ENCODE measurements around the gene CDK5R2. TPM values are rescaled to one million over a fixed set of nuclear protein-coding genes. Genes with fewer than 3 reads are reported as not detected.

CDK5R2 gene
- polyA plus RNA-seq, 1 donor (not counting 4 experiments of a cell fraction or from before 2014, with no cell fraction given), result not detected

DNA sequence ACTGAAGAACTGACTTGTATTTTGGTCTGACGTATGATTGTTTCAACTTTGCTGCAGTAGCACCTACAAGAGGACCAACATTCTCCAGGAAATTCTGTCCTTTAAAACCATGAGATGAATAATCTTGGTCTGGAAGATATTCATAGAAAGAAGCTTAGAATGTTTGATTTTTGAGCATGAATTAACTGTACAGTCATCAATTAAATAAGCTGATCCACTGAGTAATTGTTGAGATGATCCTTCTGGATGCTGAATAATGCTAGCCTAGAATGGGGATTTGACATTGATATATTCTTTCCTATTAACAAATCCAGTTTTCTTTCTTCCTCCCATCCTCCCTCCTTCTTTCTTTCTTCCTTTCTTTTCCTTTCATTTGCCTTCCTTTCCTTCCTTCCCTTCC, 39.0 kb upstream of the CDK5R2 start:
- dilution Hi-C loops (cut with MboI; ENCODE audit: extremely low pct_ligation_motif_present, low sequenced_read_pairs), result loop anchor here (5.0 kb wide), 1 partner anchor 37 kb away; the partner anchor contains the start of gene CDK5R2
- FAIRE-seq (no peak), DNase-seq (ENCODE audit: low read depth, low spot score) (no peak)
- no peak overlapping the region for H3K9ac ChIP-seq (ENCODE audit: control insufficient read depth, extremely low read depth, insufficient read depth, low read length)
- H3K4me3 ChIP-seq (ENCODE audit: control insufficient read depth in 2 of 3, extremely low read depth in 1 of 3, insufficient read depth in 2 of 3, low read depth in 1 of 3, low read length in 3 of 3), result no peak overlapping the region
- no peak overlapping the region for H2AFZ ChIP-seq (ENCODE audit: control insufficient read depth, low read length)
- no peak overlapping the region for H3K4me2 ChIP-seq (ENCODE audit: control insufficient read depth, extremely low read depth, insufficient read depth, low read depth, low read length)
- no peaks in the 10 kb centered on the region for H4K20me1 ChIP-seq (ENCODE audit: control insufficient read depth, extremely low read depth, insufficient read depth, low read length)
- no peak overlapping the region for H3K27ac ChIP-seq (ENCODE audit: control insufficient read depth, insufficient read depth, low read length)
- no peaks in the 10 kb centered on the region for H3K27me3 ChIP-seq (ENCODE audit: control insufficient read depth, extremely low read depth, insufficient read depth, low read length)
- no peaks in the 10 kb centered on the region for H3K36me3 ChIP-seq (ENCODE audit: control insufficient read depth in 2 of 2, extremely low read depth in 1 of 2, insufficient read depth in 2 of 2, low read length in 2 of 2)
- H3K79me2 ChIP-seq (ENCODE audit: control insufficient read depth, insufficient read depth, low read length), result no peaks in the 10 kb centered on the region
- H3K4me1 ChIP-seq (ENCODE audit: control insufficient read depth, extremely low read depth, insufficient read depth, low read length), result no peaks in the 10 kb centered on the region
- H3K9me1 ChIP-seq (ENCODE audit: control insufficient read depth, extremely low read depth, insufficient read depth, low read length), result no peaks in the 10 kb centered on the region
- H3K9me3 ChIP-seq (ENCODE audit: control insufficient read depth, low read depth, low read length), result no peaks in the 10 kb centered on the region
- TF ChIP-seq EZH2 (IDR thresholded peaks at IDR 0.05; ENCODE audit: low read length), result no peak
- TF ChIP-seq, protein P1, sequence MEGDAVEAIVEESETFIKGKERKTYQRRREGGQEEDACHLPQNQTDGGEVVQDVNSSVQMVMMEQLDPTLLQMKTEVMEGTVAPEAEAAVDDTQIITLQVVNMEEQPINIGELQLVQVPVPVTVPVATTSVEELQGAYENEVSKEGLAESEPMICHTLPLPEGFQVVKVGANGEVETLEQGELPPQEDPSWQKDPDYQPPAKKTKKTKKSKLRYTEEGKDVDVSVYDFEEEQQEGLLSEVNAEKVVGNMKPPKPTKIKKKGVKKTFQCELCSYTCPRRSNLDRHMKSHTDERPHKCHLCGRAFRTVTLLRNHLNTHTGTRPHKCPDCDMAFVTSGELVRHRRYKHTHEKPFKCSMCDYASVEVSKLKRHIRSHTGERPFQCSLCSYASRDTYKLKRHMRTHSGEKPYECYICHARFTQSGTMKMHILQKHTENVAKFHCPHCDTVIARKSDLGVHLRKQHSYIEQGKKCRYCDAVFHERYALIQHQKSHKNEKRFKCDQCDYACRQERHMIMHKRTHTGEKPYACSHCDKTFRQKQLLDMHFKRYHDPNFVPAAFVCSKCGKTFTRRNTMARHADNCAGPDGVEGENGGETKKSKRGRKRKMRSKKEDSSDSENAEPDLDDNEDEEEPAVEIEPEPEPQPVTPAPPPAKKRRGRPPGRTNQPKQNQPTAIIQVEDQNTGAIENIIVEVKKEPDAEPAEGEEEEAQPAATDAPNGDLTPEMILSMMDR (optimal IDR thresholded peaks at IDR 0.05 in 1 of 3, IDR thresholded peaks at IDR 0.05 in 1 of 3, conservative IDR thresholded peaks at IDR 0.05 in 1 of 3; ENCODE audit: extremely low read depth in 1 of 3, insufficient read depth in 2 of 3, low read length in 3 of 3), result no peak

DNA sequence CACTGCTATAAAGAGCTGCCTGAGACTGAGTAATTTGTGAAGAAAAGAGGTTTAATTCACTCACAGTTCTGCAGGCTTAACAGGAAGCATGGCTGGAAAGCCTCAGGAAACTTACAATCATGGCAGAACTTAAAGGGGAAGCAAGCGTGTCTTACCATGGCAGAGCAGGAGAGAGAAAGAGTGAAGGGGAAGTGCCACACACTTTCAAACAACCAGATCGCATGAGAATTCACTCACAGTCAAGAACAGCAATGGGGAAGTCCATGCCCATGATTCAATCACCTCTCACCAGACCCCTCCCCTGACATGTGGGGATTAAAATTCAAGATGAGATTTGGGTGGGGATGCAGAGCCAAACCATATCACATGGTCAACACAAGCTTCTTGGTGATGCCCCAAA, 34.7 kb upstream of the CDK5R2 start:
- no peaks in the 10 kb centered on the region for H4K20me1 ChIP-seq (ENCODE audit: control insufficient read depth, extremely low read depth, insufficient read depth, low read length)
- no peaks in the 10 kb centered on the region for H3K36me3 ChIP-seq (ENCODE audit: control insufficient read depth in 2 of 2, extremely low read depth in 1 of 2, insufficient read depth in 2 of 2, low read length in 2 of 2)
- DNase-seq (ENCODE audit: low read depth, low spot score) (no peak), FAIRE-seq (no peak)
- H3K4me3 ChIP-seq (ENCODE audit: control insufficient read depth in 2 of 3, extremely low read depth in 1 of 3, insufficient read depth in 2 of 3, low read depth in 1 of 3, low read length in 3 of 3), result no peak overlapping the region
- no peaks in the 10 kb centered on the region for H3K9me3 ChIP-seq (ENCODE audit: control insufficient read depth, low read depth, low read length)
- H3K4me2 ChIP-seq (ENCODE audit: control insufficient read depth, extremely low read depth, insufficient read depth, low read depth, low read length), result no peak overlapping the region
- H2AFZ ChIP-seq (ENCODE audit: control insufficient read depth, low read length), result no peak overlapping the region
- H3K4me1 ChIP-seq (ENCODE audit: control insufficient read depth, extremely low read depth, insufficient read depth, low read length), result no peaks in the 10 kb centered on the region
- H3K79me2 ChIP-seq (ENCODE audit: control insufficient read depth, insufficient read depth, low read length), result no peaks in the 10 kb centered on the region
- no peak overlapping the region for H3K9ac ChIP-seq (ENCODE audit: control insufficient read depth, extremely low read depth, insufficient read depth, low read length)
- no peaks in the 10 kb centered on the region for H3K9me1 ChIP-seq (ENCODE audit: control insufficient read depth, extremely low read depth, insufficient read depth, low read length)
- peaks cover 17% of the 10 kb centered on the region for H3K27me3 ChIP-seq (ENCODE audit: control insufficient read depth, extremely low read depth, insufficient read depth, low read length)
- no peak for TF ChIP-seq EZH2 (IDR thresholded peaks at IDR 0.05; ENCODE audit: low read length)
- TF ChIP-seq, protein P1 (optimal IDR thresholded peaks at IDR 0.05 in 1 of 3, IDR thresholded peaks at IDR 0.05 in 1 of 3, conservative IDR thresholded peaks at IDR 0.05 in 1 of 3; ENCODE audit: extremely low read depth in 1 of 3, insufficient read depth in 2 of 3, low read length in 3 of 3), result no peak
- dilution Hi-C loops (cut with MboI; ENCODE audit: extremely low pct_ligation_motif_present, low sequenced_read_pairs), result loop anchor here (5.0 kb wide), 1 partner anchor 33 kb away; the partner anchor contains the start of gene CDK5R2
- no peak overlapping the region for H3K27ac ChIP-seq (ENCODE audit: control insufficient read depth, insufficient read depth, low read length)
